ENCODE data around the gene ASB3. TPM values are rescaled to one million over a fixed set of nuclear protein-coding genes. Genes with fewer than 3 reads are reported as not detected.

ASB3 gene
- total and polyA plus RNA-seq, 2 donors (not counting 3 experiments of a cell fraction or from before 2014, with no cell fraction given): 20.3 to 20.5 TPM

DNA sequence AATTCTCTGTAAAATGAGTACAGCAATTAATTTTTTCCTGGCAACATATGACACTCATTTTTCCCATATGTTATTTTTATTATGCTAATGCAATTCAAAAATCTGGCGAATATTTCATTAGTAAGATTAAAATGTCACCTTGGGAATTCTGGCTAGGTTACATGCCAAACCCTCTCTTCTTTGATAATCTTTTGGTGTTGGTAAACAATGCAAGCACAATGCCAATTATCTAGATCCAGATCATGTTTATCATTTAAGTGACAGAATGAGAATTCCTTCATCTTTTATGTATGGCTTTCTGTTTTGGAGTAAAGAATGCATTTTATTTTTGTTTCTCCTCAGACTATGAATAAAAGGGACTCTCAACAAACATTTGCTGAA is 39.3 kb upstream of the ASB3 start:
- Histone ChIP-seq H3K79me2 (ENCODE audit: control insufficient read depth, insufficient read depth, low read length) (no peaks in the 10 kb centered on the region), H3K27ac (ENCODE audit: insufficient read depth, low read depth, low read length) (no peak overlapping the region), H3K4me3 (replicated peaks in 1 of 3; ENCODE audit: insufficient read depth in 1 of 3, low read depth in 1 of 3, low read length in 3 of 3) (no peak overlapping the region), H3K9ac (replicated peaks; ENCODE audit: extremely low read depth, insufficient read depth, low read length) (no peak overlapping the region), H3K36me3 (ENCODE audit: control insufficient read depth in 2 of 2, extremely low read depth in 1 of 2, insufficient read depth in 2 of 2, low read length in 2 of 2) (no peaks in the 10 kb centered on the region), H3K4me2 (ENCODE audit: insufficient read depth, low read length) (no peak overlapping the region), H4K20me1 (replicated peaks; ENCODE audit: control insufficient read depth, extremely low read depth, insufficient read depth, low read length) (no peaks in the 10 kb centered on the region), H3K4me1 (ENCODE audit: control insufficient read depth, extremely low read depth, insufficient read depth, low read length) (no peaks in the 10 kb centered on the region), H2AFZ (ENCODE audit: low read depth, low read length) (no peak overlapping the region), H3K9me3 (replicated peaks; ENCODE audit: control insufficient read depth, insufficient read depth, low read length) (no peaks in the 10 kb centered on the region), H3K9me1 (replicated peaks; ENCODE audit: control insufficient read depth, extremely low read depth, insufficient read depth, low read length) (no peaks in the 10 kb centered on the region), H3K27me3 (ENCODE audit: control insufficient read depth in 2 of 2, insufficient read depth in 2 of 2, low read length in 2 of 2) (no peaks in the 10 kb centered on the region)
- intact Hi-C loops (cut with micrococcal nuclease): no loop called here
- TF ChIP-seq POLR2A (IDR thresholded peaks at IDR 0.05; ENCODE audit: low read depth, low read length) (no peak), MYC (IDR thresholded peaks at IDR 0.05; ENCODE audit: low read depth, low read length) (no peak), FOS (IDR thresholded peaks at IDR 0.05; ENCODE audit: borderline replicate concordance, insufficient read depth, low read length) (no peak), GATA2 (IDR thresholded peaks at IDR 0.05; ENCODE audit: insufficient read depth, insufficient read length, low read depth, low read length) (no peak), EZH2 (IDR thresholded peaks at IDR 0.05; ENCODE audit: borderline replicate concordance, low read depth, low read length, severe bottlenecking) (no peak), POLR2AphosphoS5 (IDR thresholded peaks at IDR 0.05; ENCODE audit: insufficient read depth, low read depth, low read length) (no peak), JUN (IDR thresholded peaks at IDR 0.05; ENCODE audit: borderline replicate concordance, insufficient read depth, insufficient read length, low read depth) (no peak)
- TF ChIP-seq, protein P1, sequence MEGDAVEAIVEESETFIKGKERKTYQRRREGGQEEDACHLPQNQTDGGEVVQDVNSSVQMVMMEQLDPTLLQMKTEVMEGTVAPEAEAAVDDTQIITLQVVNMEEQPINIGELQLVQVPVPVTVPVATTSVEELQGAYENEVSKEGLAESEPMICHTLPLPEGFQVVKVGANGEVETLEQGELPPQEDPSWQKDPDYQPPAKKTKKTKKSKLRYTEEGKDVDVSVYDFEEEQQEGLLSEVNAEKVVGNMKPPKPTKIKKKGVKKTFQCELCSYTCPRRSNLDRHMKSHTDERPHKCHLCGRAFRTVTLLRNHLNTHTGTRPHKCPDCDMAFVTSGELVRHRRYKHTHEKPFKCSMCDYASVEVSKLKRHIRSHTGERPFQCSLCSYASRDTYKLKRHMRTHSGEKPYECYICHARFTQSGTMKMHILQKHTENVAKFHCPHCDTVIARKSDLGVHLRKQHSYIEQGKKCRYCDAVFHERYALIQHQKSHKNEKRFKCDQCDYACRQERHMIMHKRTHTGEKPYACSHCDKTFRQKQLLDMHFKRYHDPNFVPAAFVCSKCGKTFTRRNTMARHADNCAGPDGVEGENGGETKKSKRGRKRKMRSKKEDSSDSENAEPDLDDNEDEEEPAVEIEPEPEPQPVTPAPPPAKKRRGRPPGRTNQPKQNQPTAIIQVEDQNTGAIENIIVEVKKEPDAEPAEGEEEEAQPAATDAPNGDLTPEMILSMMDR (IDR thresholded peaks at IDR 0.05; ENCODE audit: extremely low read depth in 1 of 2, insufficient read depth in 1 of 2, low read depth in 1 of 2, low read length in 2 of 2): no peak
- TF ChIP-seq, protein P2, sequence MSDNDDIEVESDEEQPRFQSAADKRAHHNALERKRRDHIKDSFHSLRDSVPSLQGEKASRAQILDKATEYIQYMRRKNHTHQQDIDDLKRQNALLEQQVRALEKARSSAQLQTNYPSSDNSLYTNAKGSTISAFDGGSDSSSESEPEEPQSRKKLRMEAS (IDR thresholded peaks at IDR 0.05; ENCODE audit: insufficient read depth, insufficient read length): no peak
- DNase-seq (ENCODE audit: low read depth, low spot score) (no peak), FAIRE-seq (peak; percentile 61)
- ChIA-PET CTCF (no interaction called here), POLR2A (no interaction called here)
- dilution Hi-C loops (cut with MboI; ENCODE audit: extremely low pct_ligation_motif_present, low sequenced_read_pairs): no loop called here
- no TSS peak for BruUV-seq (replicated peaks)

All from endothelial cell of umbilical vein (primary cell).